GM12878 (cell line): ENCODE measurements around the gene PPP2R2B. TPM values are rescaled to one million over a fixed set of nuclear protein-coding genes. Genes with fewer than 3 reads are reported as not detected.

Experiments used
- ATAC-seq: fragments of 200-7000 bp; cut with Tn5 transposase; 3 replicates; pipeline ENCODE4 v1.9.1; 2020; ENCODE audit warnings: mild to moderate bottlenecking, moderate library complexity
- BruUV-seq: library from RNA; stranded (reverse); fragments of 400-500 nt; replicated peaks from 2 replicates; lab custom pipeline; 2021; lab: Mats Ljungman, UMichigan
- CTCF ChIA-PET: fragments of 300-600 bp; sonication (Branson Sonifier 250); formaldehyde crosslinking; extraction: SDS; loops from one replicate; lab custom pipeline; 2021; ENCODE audit warnings: inconsistent platforms; lab: Yijun Ruan, JAX
- POLR2A ChIA-PET: fragments of 350-600 bp; formaldehyde crosslinking; extraction: SDS; loops from one replicate; lab custom pipeline; 2021; ENCODE audit warnings: inconsistent platforms; lab: Charles Lee
- RAD21 ChIA-PET: fragments of 300-600 bp; sonication (Branson Sonifier 250); formaldehyde crosslinking; loops from one replicate; lab custom pipeline; 2023; ENCODE audit warnings: antibody characterized with exemption; ENCODE audit not compliant: unreplicated experiment; lab: Charles Lee
- SMC1A ChIA-PET: fragments of 300-600 bp; sonication (Branson Sonifier 250); formaldehyde crosslinking; loops from one replicate; lab custom pipeline; 2023; ENCODE audit not compliant: unreplicated experiment, uncharacterized antibody; lab: Charles Lee
- DNase-seq: peaks from one replicate; pipeline ENCODE4 v3.0.0-alpha.2; 2011; ENCODE audit warnings: low read depth, low spot score
- FAIRE-seq: peaks from 3 replicates; lab custom pipeline; 2011; peaks lifted over from hg19 to GRCh38; lab: Jason Lieb, UNC
- H2AFZ ChIP-seq: 2 replicates; pipeline ENCODE4 v1.6.0; 2011; ENCODE audit warnings: low read depth, low read length, control low read depth; ENCODE audit not compliant: control insufficient read depth
- H3K27ac ChIP-seq: 2 replicates; pipeline ENCODE4 v1.5.1; 2011; ENCODE audit warnings: control low read depth; ENCODE audit not compliant: control insufficient read depth, insufficient read depth
- H3K27me3 ChIP-seq, 2 experiments: replicated peaks in 1 of 2; 2 replicates each; pipeline versions ENCODE4 v1.6.0 to v1.6.1; 2011; ENCODE audit warnings: low read length in 1 of 2; ENCODE audit not compliant: control insufficient read depth in 2 of 2, insufficient read depth in 2 of 2
- H3K36me3 ChIP-seq, 2 experiments: 2 replicates each; pipeline ENCODE4 v1.5.1; 2011; ENCODE audit warnings: low read length in 1 of 2; ENCODE audit not compliant: control insufficient read depth in 2 of 2, insufficient read depth in 2 of 2
- H3K4me1 ChIP-seq: 2 replicates; pipeline ENCODE4 v1.6.1; 2011; ENCODE audit warnings: mild to moderate bottlenecking, low read length, moderate library complexity, mixed read lengths; ENCODE audit not compliant: control insufficient read depth, insufficient read depth
- H3K4me2 ChIP-seq: 2 replicates; pipeline ENCODE4 v1.6.0; 2011; ENCODE audit warnings: control low read depth; ENCODE audit not compliant: control insufficient read depth, insufficient read depth
- H3K4me3 ChIP-seq: fragments of 200-600 bp; sonication (generic); 2 replicates; pipeline ENCODE4 v1.5.1; 2016
- H3K79me2 ChIP-seq: 2 replicates; pipeline ENCODE4 v1.6.0; 2011; ENCODE audit warnings: low read length; ENCODE audit not compliant: control insufficient read depth, insufficient read depth
- H3K9ac ChIP-seq: 2 replicates; pipeline ENCODE4 v1.8.0; 2011; ENCODE audit warnings: low read length, control low read depth, mixed read lengths; ENCODE audit not compliant: control insufficient read depth, insufficient read depth
- H3K9me3 ChIP-seq: replicated peaks from 3 replicates; pipeline ENCODE4 v1.5.1; 2011; ENCODE audit warnings: mild to moderate bottlenecking, low read length; ENCODE audit not compliant: control insufficient read depth, insufficient read depth
- H4K20me1 ChIP-seq: 2 replicates; pipeline ENCODE4 v1.6.0; 2011; ENCODE audit not compliant: control insufficient read depth, insufficient read depth
- CBFB ChIP-seq: IDR thresholded peaks from 2 replicates; pipeline ENCODE4 v1.6.1; 2016; ENCODE audit warnings: antibody characterized with exemption, low read depth
- CHD1 ChIP-seq: IDR thresholded peaks from 2 replicates; pipeline ENCODE4 v1.6.1; 2012; ENCODE audit warnings: low read depth, low read length, improper control_type of control experiment
- EP300 ChIP-seq, 2 experiments: fragments of 150-350 bp in 1 of 2; IDR thresholded peaks; 2 replicates each; pipeline ENCODE4 v1.6.1; 2011 to 2012; ENCODE audit warnings: low read depth in 2 of 2, low read length in 2 of 2, borderline replicate concordance in 1 of 2, improper control_type of control experiment in 1 of 2, inconsistent platforms in 1 of 2; ENCODE audit not compliant: control insufficient read depth in 1 of 2
- FOS ChIP-seq: IDR thresholded peaks from 3 replicates; pipeline ENCODE4 v1.6.1; 2011; ENCODE audit warnings: borderline replicate concordance; ENCODE audit not compliant: insufficient read length; ENCODE audit errors: extremely low read depth
- NR2F1 ChIP-seq: fragments of 450-650 bp; conservative IDR thresholded peaks from 2 replicates; pipeline ENCODE4 v1.6.1; 2017; ENCODE audit warnings: mild to moderate bottlenecking
- PAX5 ChIP-seq: IDR thresholded peaks from 2 replicates; pipeline ENCODE4 v1.6.1; 2011; ENCODE audit warnings: low read depth, low read length, borderline replicate concordance
- SMC3 ChIP-seq: IDR thresholded peaks from 2 replicates; pipeline ENCODE4 v1.6.1; 2011; ENCODE audit warnings: low read length, improper control_type of control experiment, borderline replicate concordance
- SRF ChIP-seq, 2 experiments: IDR thresholded peaks; 2 replicates each; pipeline ENCODE4 v1.6.1; 2011; ENCODE audit warnings: low read depth in 2 of 2, low read length in 2 of 2, mild to moderate bottlenecking in 1 of 2, moderate library complexity in 1 of 2
- WGBS: methylation state at CpG from one replicate; pipeline ENCODE4 v1.1.6; 2016; ENCODE audit warnings: low lambda C conversion rate; ENCODE audit not compliant: insufficient replicate concordance, insufficient coverage; ENCODE audit errors: missing lambda C conversion rate; 5-methylcytosine and 5-hydroxymethylcytosine counted together
- in situ Hi-C: fragments of 300-500 bp; cut with MboI; formaldehyde crosslinking; loops from 9 replicates; pipeline ENCODE4 v1.14.3; 2018; ENCODE audit warnings: mixed read lengths
- intact Hi-C: fragments of 100-400 bp; cut with micrococcal nuclease; formaldehyde crosslinking; loops from one replicate; pipeline ENCODE4 v1.14.2; 2022; ENCODE audit not compliant: unreplicated experiment
- polyA plus RNA-seq, 11 experiments: library from polyadenylated mRNA; depleted of rRNA in 4 of 11; unstranded in 6 of 11; stranded (reverse) in 5 of 11; fragments of >200 nt; fragmentation: Nextera tagmentation in 4 of 11; fragmentation: Illumina TruSeq in 1 of 11; extraction: Ambion mirVana in 4 of 11; extraction: Trizol in 1 of 11; gene quantifications; 1 replicate in 1 of 11; 2 replicates in 10 of 11; pipeline versions ENCODE4 v1.2.1 to v1.2.3, GENCODE V29; 2011 to 2016; ENCODE audit warnings: inconsistent platforms in 2 of 11, missing spikeins in 2 of 11, low read depth in 1 of 11
- total RNA-seq, 4 experiments: library from RNA; depleted of rRNA in 3 of 4; stranded (reverse); fragments of >200 nt in 3 of 4; fragmentation: Illumina TruSeq in 1 of 4; extraction: Trizol in 1 of 4; gene quantifications; 2 replicates each; pipeline versions ENCODE4 v1.2.1 to v1.2.3, GENCODE V29; 2013 to 2021
- TF ChIP-seq, protein P1 (sequence below): fragments of 150-350 bp; IDR thresholded peaks from 2 replicates; pipeline ENCODE4 v1.6.1; 2014; ENCODE audit warnings: mild to moderate bottlenecking, low read depth, low read length
- TF ChIP-seq, protein P2 (sequence below): fragments of 450-650 bp; IDR thresholded peaks from 2 replicates; pipeline ENCODE4 v1.6.1; 2018; ENCODE audit warnings: borderline replicate concordance, mild to moderate bottlenecking; ENCODE audit not compliant: partially characterized antibody

The PPP2R2B gene
- total and polyA plus RNA-seq, 10 of the 15 experiments (the other 5 are each of a cell fraction or from before 2014, with no cell fraction given): not detected

DNA sequence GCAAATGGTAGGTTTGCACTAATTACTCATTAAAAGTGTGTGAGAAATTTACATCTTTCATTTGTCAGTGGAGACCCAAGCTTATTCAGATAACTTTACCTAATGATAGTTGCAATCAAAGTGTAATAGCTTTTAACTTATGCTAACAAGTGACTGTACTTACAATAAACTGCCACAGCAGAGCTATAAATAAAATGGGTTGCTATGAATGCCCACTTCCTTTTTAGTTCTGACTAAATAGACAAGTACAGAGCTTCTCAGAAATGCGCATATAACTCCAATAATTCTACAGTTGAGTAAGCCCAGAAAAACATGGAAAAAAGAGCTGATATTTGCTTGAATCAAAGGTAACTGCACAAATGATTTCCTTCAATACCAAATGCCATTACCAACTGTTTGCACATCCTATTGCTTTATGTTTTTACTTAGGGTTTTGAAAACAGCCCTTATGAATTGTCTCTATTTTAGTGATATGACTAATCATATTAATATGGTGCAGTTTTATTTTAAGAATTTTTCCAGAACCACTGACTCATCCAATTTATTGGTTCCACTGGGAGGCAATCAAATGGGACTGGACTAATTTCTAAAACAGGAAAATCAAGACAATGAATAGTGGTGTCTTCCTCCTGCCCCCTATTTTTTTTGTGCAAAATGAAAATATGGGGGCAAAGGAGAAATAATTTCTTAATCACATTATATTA, 84.1 kb downstream of the PPP2R2B start (continued):
- TF ChIP-seq SMC3: no peak
- TF ChIP-seq, all 136 proteins: peak for 0

DNA sequence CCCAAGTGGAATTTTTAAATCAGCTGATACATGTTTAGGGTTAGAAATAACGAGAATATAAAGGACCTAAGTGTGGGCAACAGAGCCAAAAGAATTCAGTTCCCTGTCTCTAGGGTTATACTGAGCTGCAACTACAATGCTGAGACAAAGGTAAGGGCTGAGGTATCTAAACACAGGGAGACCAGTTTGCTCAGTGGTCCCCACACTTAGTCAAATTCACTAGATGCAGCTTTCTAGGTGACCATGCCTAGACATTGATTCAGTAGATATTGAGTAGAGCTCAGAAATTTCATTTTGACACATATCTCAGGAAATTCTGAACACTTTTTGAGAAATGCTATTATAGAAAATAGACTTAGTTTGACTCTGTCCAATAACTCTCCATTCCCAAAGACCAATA, 84.8 kb downstream of the PPP2R2B start:
- no peaks in the 10 kb centered on the region for H3K79me2 ChIP-seq
- no peaks in the 10 kb centered on the region for H4K20me1 ChIP-seq
- ATAC-seq: no peak
- FAIRE-seq: no peak
- H3K4me2 ChIP-seq: no peak overlapping the region
- H3K27me3 ChIP-seq: no peaks in the 10 kb centered on the region
- no peak overlapping the region for H3K9ac ChIP-seq
- no peaks in the 10 kb centered on the region for H3K9me3 ChIP-seq
- no peak for DNase-seq
- CTCF ChIA-PET: interaction anchor here (1.0 kb wide), 1 partner anchor 29 kb away, joined by 3 read pairs; no protein-coding TSS in a partner anchor
- POLR2A ChIA-PET: no interaction called here
- SMC1A ChIA-PET: interaction anchor here (1.2 kb wide), 1 partner anchor 35 kb away, joined by 4 read pairs; no protein-coding TSS in a partner anchor
- no TSS peak for BruUV-seq
- TF ChIP-seq CBFB (no peak), CHD1 (no peak), NR2F1 (no peak), PAX5 (no peak), EP300 (IDR thresholded peaks at IDR 0.05; ENCODE audit: borderline replicate concordance in 1 of 2, control insufficient read depth in 1 of 2, low read depth in 2 of 2, low read length in 2 of 2) (no peak), SRF (IDR thresholded peaks at IDR 0.05; ENCODE audit: low read depth in 2 of 2, low read length in 2 of 2) (no peak), FOS (no peak)
- TF ChIP-seq, protein P1, sequence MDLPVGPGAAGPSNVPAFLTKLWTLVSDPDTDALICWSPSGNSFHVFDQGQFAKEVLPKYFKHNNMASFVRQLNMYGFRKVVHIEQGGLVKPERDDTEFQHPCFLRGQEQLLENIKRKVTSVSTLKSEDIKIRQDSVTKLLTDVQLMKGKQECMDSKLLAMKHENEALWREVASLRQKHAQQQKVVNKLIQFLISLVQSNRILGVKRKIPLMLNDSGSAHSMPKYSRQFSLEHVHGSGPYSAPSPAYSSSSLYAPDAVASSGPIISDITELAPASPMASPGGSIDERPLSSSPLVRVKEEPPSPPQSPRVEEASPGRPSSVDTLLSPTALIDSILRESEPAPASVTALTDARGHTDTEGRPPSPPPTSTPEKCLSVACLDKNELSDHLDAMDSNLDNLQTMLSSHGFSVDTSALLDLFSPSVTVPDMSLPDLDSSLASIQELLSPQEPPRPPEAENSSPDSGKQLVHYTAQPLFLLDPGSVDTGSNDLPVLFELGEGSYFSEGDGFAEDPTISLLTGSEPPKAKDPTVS: no peak
- TF ChIP-seq, protein P2, sequence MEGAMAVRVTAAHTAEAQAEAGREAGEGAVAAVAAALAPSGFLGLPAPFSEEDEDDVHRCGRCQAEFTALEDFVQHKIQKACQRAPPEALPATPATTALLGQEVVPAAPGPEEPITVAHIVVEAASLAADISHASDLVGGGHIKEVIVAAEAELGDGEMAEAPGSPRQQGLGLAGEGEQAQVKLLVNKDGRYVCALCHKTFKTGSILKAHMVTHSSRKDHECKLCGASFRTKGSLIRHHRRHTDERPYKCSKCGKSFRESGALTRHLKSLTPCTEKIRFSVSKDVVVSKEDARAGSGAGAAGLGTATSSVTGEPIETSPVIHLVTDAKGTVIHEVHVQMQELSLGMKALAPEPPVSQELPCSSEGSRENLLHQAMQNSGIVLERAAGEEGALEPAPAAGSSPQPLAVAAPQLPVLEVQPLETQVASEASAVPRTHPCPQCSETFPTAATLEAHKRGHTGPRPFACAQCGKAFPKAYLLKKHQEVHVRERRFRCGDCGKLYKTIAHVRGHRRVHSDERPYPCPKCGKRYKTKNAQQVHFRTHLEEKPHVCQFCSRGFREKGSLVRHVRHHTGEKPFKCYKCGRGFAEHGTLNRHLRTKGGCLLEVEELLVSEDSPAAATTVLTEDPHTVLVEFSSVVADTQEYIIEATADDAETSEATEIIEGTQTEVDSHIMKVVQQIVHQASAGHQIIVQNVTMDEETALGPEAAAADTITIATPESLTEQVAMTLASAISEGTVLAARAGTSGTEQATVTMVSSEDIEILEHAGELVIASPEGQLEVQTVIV: no peak
- H3K4me1 ChIP-seq: no peaks in the 10 kb centered on the region
- no peak overlapping the region for H3K4me3 ChIP-seq
- no peak overlapping the region for H3K27ac ChIP-seq
- in situ Hi-C loops: no loop called here
- intact Hi-C loops: no loop called here
- WGBS: 0% methylated on average over 1 of the region's 1 CpG
- H2AFZ ChIP-seq: no peak overlapping the region
- RAD21 ChIA-PET: no interaction called here
- no peaks in the 10 kb centered on the region for H3K36me3 ChIP-seq
